ENCODE measurements around the gene ARHGAP45. TPM values are rescaled to one million over a fixed set of nuclear protein-coding genes. Genes with fewer than 3 reads are reported as not detected.
"Not testable (repeated sequence)": the region's sequence is repeated elsewhere in the genome, so short reads cannot be mapped to it uniquely, and the experiment has no call there.

The ARHGAP45 gene
- total and polyA plus RNA-seq, 7 experiments from 2014 or later, result 305 to 1,030 (median 779) TPM

DNA sequence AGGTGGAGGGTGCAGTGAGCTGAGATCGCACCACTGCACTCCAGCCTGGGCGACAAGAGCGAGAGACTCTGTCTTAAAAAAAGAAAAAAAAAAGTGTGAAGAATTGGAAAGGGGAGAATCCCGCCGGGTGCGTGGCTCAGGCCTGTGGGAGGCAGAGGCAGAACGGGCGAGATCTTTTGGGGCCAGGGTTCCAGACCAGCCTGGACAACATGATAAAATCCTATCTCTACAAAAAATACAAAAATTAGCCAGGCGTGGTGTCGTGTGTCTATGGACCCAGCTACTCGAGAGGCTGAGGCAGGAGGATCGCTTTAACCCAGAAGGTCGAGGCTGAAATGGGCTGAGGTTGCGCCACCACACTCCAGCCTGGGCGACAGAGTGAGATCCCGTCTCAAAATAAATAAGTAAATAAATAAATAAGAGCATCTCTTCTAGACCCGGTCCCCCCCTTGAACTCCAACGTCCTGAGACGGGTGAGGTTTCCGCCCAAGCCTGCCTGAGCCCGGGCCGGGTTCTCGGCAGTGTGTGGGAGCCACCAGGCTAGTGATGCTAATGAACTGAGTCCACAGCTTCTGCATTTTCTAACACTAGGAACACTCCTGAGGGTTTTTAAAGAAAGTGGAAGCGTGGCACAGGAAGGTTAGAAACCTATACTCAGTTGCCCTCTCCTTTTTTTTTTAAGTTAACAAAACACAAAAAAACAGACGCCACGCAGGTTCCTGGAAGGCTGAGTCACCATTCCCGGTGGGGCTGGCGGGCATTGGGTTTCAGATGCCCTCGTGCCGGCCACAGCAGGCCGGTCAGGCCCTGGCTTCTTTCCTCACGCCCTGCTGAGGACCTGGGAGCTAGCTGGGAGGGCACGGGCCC lies 58.9 kb downstream of the ARHGAP45 start:
- Histone ChIP-seq H3K4me3 (ENCODE audit: low read length) (no peak overlapping the region), H3K27me3 (ENCODE audit: control insufficient read depth in 2 of 2, insufficient read depth in 2 of 2, low read length in 2 of 2) (no peaks in the 10 kb centered on the region), H3K27ac (ENCODE audit: low read depth, low read length) (no peak overlapping the region), H3K4me1 (ENCODE audit: control insufficient read depth in 2 of 2, insufficient read depth in 2 of 2, low read length in 2 of 2) (peaks cover 10 to 19% of the 10 kb centered on the region in 2 donors), H3K9me3 (ENCODE audit: control insufficient read depth in 2 of 3, low read length in 3 of 3) (no peaks in the 10 kb centered on the region), H3K36me3 (ENCODE audit: control insufficient read depth in 2 of 3, insufficient read depth in 3 of 3, low read length in 3 of 3) (peaks cover 17 to 71% (median 30%) of the 10 kb centered on the region in 3 experiments)
- Mint-ChIP-seq H3K4me3 (peak overlapping the region in 1 of 10 donors; percentile 33), H3K27me3 (no peaks in the 10 kb centered on the region), H3K36me3 (peaks cover 0 to 13% (median 0%) of the 10 kb centered on the region in 5 donors), H3K9me3 (no peaks in the 10 kb centered on the region), H3K27ac (peak overlapping the region in 1 of 9 donors; percentile 68), H3K4me1 (peaks cover 4 to 32% (median 20%) of the 10 kb centered on the region in 7 donors)
- intact Hi-C loops (cut with micrococcal nuclease), result no loop called here
- DNase-seq (no peak), ATAC-seq (no peak)
- CTCF ChIA-PET, result no interaction called here
- POLR2A ChIA-PET, result no interaction called here

DNA sequence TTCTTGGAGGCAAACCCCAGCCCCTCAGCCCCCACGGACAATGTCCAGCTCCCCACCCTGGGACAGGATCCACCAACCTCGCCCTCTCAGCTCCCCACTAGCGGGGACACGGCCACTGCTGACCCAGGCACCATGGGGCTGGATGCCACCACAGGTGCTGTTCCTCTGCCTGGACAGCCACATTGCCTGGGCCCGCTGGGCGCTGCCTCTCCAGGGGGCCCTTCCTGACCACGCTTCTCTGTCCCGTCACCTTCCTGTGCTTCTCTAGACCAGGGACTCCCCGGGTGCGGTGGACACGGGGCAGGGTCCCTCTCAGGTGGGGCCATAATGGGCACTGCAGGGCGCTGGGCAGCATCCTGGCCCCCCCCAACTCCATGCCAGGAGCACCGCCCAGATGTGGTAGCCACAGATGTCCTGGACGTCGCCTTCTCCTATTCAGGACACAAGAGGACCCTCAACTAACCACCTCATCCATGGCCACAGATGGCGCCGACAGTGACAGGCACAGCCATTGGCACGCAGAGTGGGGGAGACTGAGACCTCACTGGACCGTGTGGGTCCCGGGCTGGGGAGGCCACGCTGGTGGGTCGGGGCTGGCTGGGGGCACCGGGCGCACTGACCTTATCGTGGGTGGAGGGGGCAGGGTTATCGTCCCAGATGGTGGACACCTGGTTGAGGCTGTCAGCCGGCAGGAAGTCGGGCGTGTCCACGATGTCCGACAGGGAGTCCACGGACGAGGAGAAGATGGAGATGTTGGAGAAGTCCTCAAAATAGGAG lies 60.2 kb downstream of the ARHGAP45 start:
- peaks cover 6 to 33% (median 21%) of the 10 kb centered on the region in 7 donors for H3K4me1 Mint-ChIP-seq
- H3K9me3 ChIP-seq (ENCODE audit: control insufficient read depth in 2 of 3, low read length in 3 of 3), result no peaks in the 10 kb centered on the region
- no peak overlapping the region for H3K4me3 ChIP-seq (ENCODE audit: low read length)
- peak overlapping the region in 1 of 10 donors; percentile 51 for H3K4me3 Mint-ChIP-seq
- H3K36me3 ChIP-seq (ENCODE audit: control insufficient read depth in 2 of 3, insufficient read depth in 3 of 3, low read length in 3 of 3), result peaks cover 11 to 65% (median 22%) of the 10 kb centered on the region in 3 experiments
- no peak overlapping the region for H3K27ac ChIP-seq (ENCODE audit: low read depth, low read length)
- H3K36me3 Mint-ChIP-seq, result peaks cover 0 to 7% (median 0%) of the 10 kb centered on the region in 5 donors
- ChIA-PET POLR2A (no interaction called here), CTCF (no interaction called here)
- no peaks in the 10 kb centered on the region for H3K27me3 Mint-ChIP-seq
- H3K4me1 ChIP-seq (ENCODE audit: control insufficient read depth in 2 of 2, insufficient read depth in 2 of 2, low read length in 2 of 2), result peaks cover 14 to 19% of the 10 kb centered on the region in 2 donors
- H3K27ac Mint-ChIP-seq, result peak overlapping the region in 2 of 9 donors; percentile 43 to 59
- H3K9me3 Mint-ChIP-seq, result no peaks in the 10 kb centered on the region
- H3K27me3 ChIP-seq (ENCODE audit: control insufficient read depth in 2 of 2, insufficient read depth in 2 of 2, low read length in 2 of 2), result no peaks in the 10 kb centered on the region
- intact Hi-C loops (cut with micrococcal nuclease), result no loop called here
- ATAC-seq (no peak), DNase-seq (no peak)

DNA sequence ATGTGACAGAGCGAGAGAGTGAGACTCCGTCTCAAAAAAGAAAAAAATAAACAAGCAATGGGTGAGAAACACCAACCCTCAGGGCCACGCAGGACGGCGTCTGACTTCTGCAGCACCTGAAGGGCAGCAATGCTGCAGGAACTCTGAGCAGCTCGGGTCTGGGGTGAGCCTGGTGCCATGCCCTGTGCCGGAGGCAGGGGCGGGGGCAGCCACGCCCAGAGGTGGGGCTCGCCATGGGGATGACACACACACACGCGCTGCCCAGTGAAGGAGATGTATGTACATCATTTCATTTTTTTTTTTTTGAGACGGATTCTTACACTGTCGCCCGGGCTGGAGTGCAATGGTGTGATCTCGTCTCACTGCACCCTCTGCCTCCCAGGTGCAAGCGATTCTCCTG lies 61.1 kb downstream of the ARHGAP45 start:
- no peak overlapping the region for H3K4me3 Mint-ChIP-seq
- Histone ChIP-seq H3K27me3 (ENCODE audit: control insufficient read depth in 2 of 2, insufficient read depth in 2 of 2, low read length in 2 of 2) (no peaks in the 10 kb centered on the region), H3K4me3 (ENCODE audit: low read length) (no peak overlapping the region), H3K9me3 (ENCODE audit: control insufficient read depth in 2 of 3, low read length in 3 of 3) (no peaks in the 10 kb centered on the region), H3K4me1 (ENCODE audit: control insufficient read depth in 2 of 2, insufficient read depth in 2 of 2, low read length in 2 of 2) (peaks cover 16 to 27% of the 10 kb centered on the region in 2 donors), H3K36me3 (ENCODE audit: control insufficient read depth in 2 of 3, insufficient read depth in 3 of 3, low read length in 3 of 3) (peaks cover 11 to 56% (median 18%) of the 10 kb centered on the region in 3 experiments), H3K27ac (ENCODE audit: low read depth, low read length) (no peak overlapping the region)
- H3K36me3 Mint-ChIP-seq, result peaks cover 0 to 4% (median 0%) of the 10 kb centered on the region in 5 donors
- no peaks in the 10 kb centered on the region for H3K9me3 Mint-ChIP-seq
- DNase-seq (no peak), ATAC-seq (no peak)
- no peaks in the 10 kb centered on the region for H3K27me3 Mint-ChIP-seq
- CTCF ChIA-PET, result interaction anchor here (0.6 to 0.7 kb wide), 2 partner anchors 28 to 72 kb away, joined by 3 read pairs; no protein-coding TSS in a partner anchor
- intact Hi-C loops (cut with micrococcal nuclease), result no loop called here
- H3K27ac Mint-ChIP-seq, result peak overlapping the region in 3 of 9 donors; percentile 43 to 72 (median 59)
- POLR2A ChIA-PET, result interaction anchor here (0.5 to 1.9 kb wide), 3 partner anchors 10 to 64 kb away, joined by 5 to 6 read pairs (median 5); partner anchors contain the start of gene GPX4
- peaks cover 8 to 33% (median 21%) of the 10 kb centered on the region in 7 donors for H3K4me1 Mint-ChIP-seq

DNA sequence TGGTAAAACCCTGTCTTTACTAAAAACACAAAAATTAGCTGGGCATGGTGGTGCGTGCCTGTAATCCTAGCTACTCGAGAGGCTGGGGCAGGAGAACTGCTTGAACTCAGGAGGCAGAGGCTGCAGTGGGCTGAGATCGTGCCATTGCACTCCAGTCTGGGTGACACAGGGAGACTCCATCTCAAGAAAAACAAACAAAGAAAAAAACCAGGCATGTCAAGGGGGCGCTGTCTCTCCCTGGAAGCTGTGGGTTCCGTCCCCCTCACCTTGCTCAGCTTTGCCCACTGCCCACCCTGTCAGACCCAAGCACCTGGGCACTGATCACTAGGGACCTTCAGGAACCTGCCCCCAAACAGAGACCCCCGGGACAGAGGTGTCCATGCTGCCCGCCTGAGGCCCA lies 62.1 kb downstream of the ARHGAP45 start:
- H3K27ac ChIP-seq (ENCODE audit: low read depth, low read length), result peak overlapping the region; percentile 98

DNA sequence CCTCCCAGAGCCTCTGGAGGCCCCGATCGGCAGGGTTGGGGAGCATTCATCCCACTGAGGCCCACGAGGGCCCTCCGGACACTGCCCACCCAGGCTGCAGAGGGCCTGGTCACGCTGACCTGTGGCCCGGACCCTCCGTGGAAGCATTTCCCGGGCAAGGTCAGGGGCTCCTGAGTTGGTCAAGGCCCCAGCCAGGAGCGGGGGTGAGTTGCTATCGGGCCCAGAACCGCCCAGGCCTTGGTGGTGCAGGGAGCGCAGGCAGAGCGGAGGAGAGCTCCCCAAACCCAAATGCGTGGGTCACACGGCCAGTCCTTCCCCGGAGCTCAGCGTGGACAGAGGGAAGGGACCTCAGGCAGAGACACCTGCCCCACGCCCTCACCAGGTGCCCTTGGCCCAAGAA lies 62.6 kb downstream of the ARHGAP45 start:
- Mint-ChIP-seq H3K36me3 (peaks cover 0 to 7% (median 0%) of the 10 kb centered on the region in 5 donors), H3K4me3 (peak overlapping the region in 7 of 10 donors; percentile 54 to 94 (median 83)), H3K27ac (peak overlapping the region in 6 of 9 donors; percentile 26 to 92 (median 91)), H3K4me1 (peaks cover 8 to 39% (median 26%) of the 10 kb centered on the region in 7 donors), H3K27me3 (no peaks in the 10 kb centered on the region), H3K9me3 (no peaks in the 10 kb centered on the region)
- ATAC-seq (no peak), DNase-seq (no peak)
- intact Hi-C loops (cut with micrococcal nuclease), result no loop called here
- POLR2A ChIA-PET, result interaction anchor here (0.9 to 3.2 kb wide), 6 partner anchors 16 to 140 kb away, joined by 3 to 18 read pairs (median 6); partner anchors contain the start of genes CIRBP, GPX4 and SBNO2
- Histone ChIP-seq H3K27me3 (ENCODE audit: control insufficient read depth in 2 of 2, insufficient read depth in 2 of 2, low read length in 2 of 2) (no peaks in the 10 kb centered on the region), H3K4me1 (ENCODE audit: control insufficient read depth in 2 of 2, insufficient read depth in 2 of 2, low read length in 2 of 2) (peaks cover 23 to 35% of the 10 kb centered on the region in 2 donors), H3K36me3 (ENCODE audit: control insufficient read depth in 2 of 3, insufficient read depth in 3 of 3, low read length in 3 of 3) (peaks cover 11 to 42% (median 14%) of the 10 kb centered on the region in 3 experiments), H3K9me3 (ENCODE audit: control insufficient read depth in 2 of 3, low read length in 3 of 3) (no peaks in the 10 kb centered on the region), H3K27ac (ENCODE audit: low read depth, low read length) (peak overlapping the region; percentile 98), H3K4me3 (ENCODE audit: low read length) (no peak overlapping the region)
- CTCF ChIA-PET, result interaction anchor here (0.6 to 2.9 kb wide), 3 partner anchors 13 to 280 kb away, joined by 3 to 7 read pairs (median 3); no protein-coding TSS in a partner anchor

More for the DNA sequence above, 62.1 kb downstream of the ARHGAP45 start:
- peaks cover 11 to 46% (median 14%) of the 10 kb centered on the region in 3 experiments for H3K36me3 ChIP-seq (ENCODE audit: control insufficient read depth in 2 of 3, insufficient read depth in 3 of 3, low read length in 3 of 3)
- ChIA-PET CTCF (interaction anchor here (0.6 to 2.9 kb wide), 3 partner anchors 16 to 279 kb away, joined by 3 to 7 read pairs (median 4); no protein-coding TSS in a partner anchor), POLR2A (interaction anchor here (0.7 to 2.9 kb wide), 7 partner anchors 16 to 110 kb away, joined by 3 to 8 read pairs (median 5); partner anchors contain the start of genes GPX4, POLR2E and SBNO2)
- H3K9me3 Mint-ChIP-seq; H3K4me3 ChIP-seq (ENCODE audit: low read length); ATAC-seq; H3K27me3 ChIP-seq (ENCODE audit: control insufficient read depth in 2 of 2, insufficient read depth in 2 of 2, low read length in 2 of 2); intact Hi-C loops (cut with micrococcal nuclease); H3K27me3 Mint-ChIP-seq; DNase-seq; H3K36me3 Mint-ChIP-seq; H3K9me3 ChIP-seq (ENCODE audit: control insufficient read depth in 2 of 3, low read length in 3 of 3): not testable (repeated sequence)
- peak overlapping the region in 7 of 9 donors; percentile 10 to 92 (median 62) for H3K27ac Mint-ChIP-seq
- H3K4me3 Mint-ChIP-seq, result peak overlapping the region in 6 of 10 donors; percentile 16 to 83 (median 56)
- H3K4me1 ChIP-seq (ENCODE audit: control insufficient read depth in 2 of 2, insufficient read depth in 2 of 2, low read length in 2 of 2), result peaks cover 23 to 35% of the 10 kb centered on the region in 2 donors
- H3K4me1 Mint-ChIP-seq, result peaks cover 8 to 39% (median 26%) of the 10 kb centered on the region in 7 donors

All from naive thymus-derived CD4-positive, alpha-beta T cell (primary cell).